Ovary (tissue), 3 donors: ENCODE data around the gene ARMC6.

Experiments used
- CTCF ChIP-seq, 3 donors: fragments of 450-650 bp in 2 of 3; fragments of 200-600 bp in 1 of 3; IDR thresholded peaks; one replicate each; pipeline versions ENCODE4 v1.5.1 to v1.8.0; 2016 to 2022; ENCODE audit warnings: antibody characterized with exemption in 3 of 3, mild to moderate bottlenecking in 1 of 3
- EP300 ChIP-seq: sonication (generic); formaldehyde crosslinking; IDR thresholded peaks from one replicate; pipeline ENCODE4 v1.6.1; 2017; ENCODE audit warnings: antibody characterized with exemption
- POLR2A ChIP-seq: fragments of 450-650 bp; IDR thresholded peaks from one replicate; pipeline ENCODE4 v1.6.1; 2017; ENCODE audit warnings: antibody characterized with exemption, mild to moderate bottlenecking, moderate library complexity
- donor health status: DM: no; HTN: no; CAD: no.

- TF ChIP-seq POLR2A (no peak), CTCF (IDR thresholded peaks at IDR 0.05) (no peak), EP300 (no peak)
Observed at GRCh38 chr19:18984251-18984650, 49.2 kb upstream of the ARMC6 start.
